H1 (cell line): ENCODE measurements around the gene NUP50. TPM values are rescaled to one million over a fixed set of nuclear protein-coding genes. Genes with fewer than 3 reads are reported as not detected.

Source experiments
- BRCA1 ChIP-seq: IDR thresholded peaks from 2 replicates; pipeline ENCODE4 v1.6.1; 2012; ENCODE audit warnings: low read depth, low read length, improper control_type of control experiment
- CEBPB ChIP-seq: IDR thresholded peaks from 2 replicates; pipeline ENCODE4 v1.6.1; 2012; ENCODE audit warnings: low read depth, low read length
- CTBP2 ChIP-seq: IDR thresholded peaks from 2 replicates; pipeline ENCODE4 v1.7.0; 2011; ENCODE audit warnings: borderline replicate concordance, mild to moderate bottlenecking, moderate library complexity, mixed read lengths, low read length; ENCODE audit not compliant: insufficient read depth, insufficient read length
- EP300 ChIP-seq, 2 experiments: IDR thresholded peaks; 1 replicate in 1 of 2; 2 replicates in 1 of 2; pipeline ENCODE4 v1.6.1; 2011 to 2012; ENCODE audit warnings: low read depth in 2 of 2, low read length in 2 of 2, mild to moderate bottlenecking in 2 of 2, borderline replicate concordance in 1 of 2, inconsistent platforms in 1 of 2, moderate library complexity in 1 of 2
- RFX5 ChIP-seq: IDR thresholded peaks from 2 replicates; pipeline ENCODE4 v1.6.1; 2011; ENCODE audit warnings: low read depth, low read length, improper control_type of control experiment, borderline replicate concordance
- SP1 ChIP-seq: IDR thresholded peaks from 2 replicates; pipeline ENCODE4 v1.6.1; 2011; ENCODE audit warnings: low read depth, low read length
- TBP ChIP-seq: IDR thresholded peaks from 2 replicates; pipeline ENCODE4 v1.6.1; 2011; ENCODE audit warnings: low read depth, low read length, improper control_type of control experiment
- TEAD4 ChIP-seq: IDR thresholded peaks from 2 replicates; pipeline ENCODE4 v1.6.1; 2012; ENCODE audit warnings: low read depth, low read length, inconsistent platforms, mixed read lengths
- polyA plus RNA-seq, 7 experiments: library from polyadenylated mRNA; depleted of rRNA in 3 of 7; stranded (reverse) in 5 of 7; unstranded in 2 of 7; fragments of >200 nt in 5 of 7; fragments of 200-250 nt in 2 of 7; gene quantifications; 1 replicate in 5 of 7; 2 replicates in 1 of 7; 4 replicates in 1 of 7; pipeline versions ENCODE4 v1.2.1 to v1.2.3, GENCODE V29; 2011 to 2013; ENCODE audit warnings: missing spikeins in 2 of 7, mixed read lengths in 2 of 7
- total RNA-seq: library from RNA; stranded (reverse); fragmentation: NEBNext Ultra II Directional; extraction: Animal tissue kit (Norgen Biotek cat#: 25700); gene quantifications from 2 replicates; pipeline ENCODE4 v1.2.1, GENCODE V29; 2021
- TF ChIP-seq, protein P1 (sequence below): fragments of 300-600 bp; sonication (generic); IDR thresholded peaks from 2 replicates; pipeline ENCODE4 v1.7.1; 2012; ENCODE audit warnings: low read length, moderate library complexity, mild to moderate bottlenecking, inconsistent platforms; ENCODE audit not compliant: insufficient replicate concordance

NUP50 gene
- total and polyA plus RNA-seq, 2 of the 8 experiments (the other 6 are each of a cell fraction or from before 2014, with no cell fraction given): 20.0 to 112 TPM

DNA sequence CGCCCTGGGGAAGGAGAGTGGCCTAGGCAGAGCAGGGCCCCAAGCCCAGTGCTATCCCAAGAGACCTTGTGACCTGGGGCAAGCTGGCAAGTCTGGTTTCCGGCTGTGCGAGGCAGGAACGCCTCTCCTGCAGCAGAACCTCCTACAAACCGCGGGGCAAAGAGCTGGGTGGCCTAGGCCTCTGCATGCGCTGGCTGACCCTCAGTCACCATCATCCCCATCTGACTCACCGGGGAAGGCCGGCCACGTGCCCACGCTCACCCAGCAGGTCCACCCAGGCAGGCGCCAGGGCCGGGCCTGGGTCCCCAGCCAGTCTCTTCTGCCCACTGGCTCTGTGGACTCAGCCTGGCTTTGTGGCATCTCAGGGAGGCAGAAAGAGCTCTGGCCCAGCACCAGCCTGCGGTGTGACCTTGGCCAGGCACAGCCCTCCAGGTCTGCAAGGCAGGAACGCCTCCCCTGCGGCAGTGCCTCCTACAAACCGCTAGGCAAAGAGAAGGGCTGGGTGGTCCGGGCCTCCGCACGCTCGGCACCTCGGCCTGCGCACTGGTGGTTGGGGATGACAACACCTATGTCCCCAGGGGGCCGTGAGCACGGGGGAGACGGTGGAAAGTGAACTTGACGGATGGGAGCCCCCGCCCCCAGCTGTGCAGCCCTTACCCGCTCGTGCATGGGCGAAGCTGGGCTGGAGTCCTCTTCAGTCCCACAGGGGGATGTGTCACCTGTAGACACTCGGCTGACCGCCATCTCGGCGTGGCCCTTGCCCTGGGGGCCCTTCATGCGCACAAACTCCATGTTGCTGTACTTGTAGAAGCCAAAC lies 38.8 kb downstream of the NUP50 start (continued):
- TF ChIP-seq, protein P1, sequence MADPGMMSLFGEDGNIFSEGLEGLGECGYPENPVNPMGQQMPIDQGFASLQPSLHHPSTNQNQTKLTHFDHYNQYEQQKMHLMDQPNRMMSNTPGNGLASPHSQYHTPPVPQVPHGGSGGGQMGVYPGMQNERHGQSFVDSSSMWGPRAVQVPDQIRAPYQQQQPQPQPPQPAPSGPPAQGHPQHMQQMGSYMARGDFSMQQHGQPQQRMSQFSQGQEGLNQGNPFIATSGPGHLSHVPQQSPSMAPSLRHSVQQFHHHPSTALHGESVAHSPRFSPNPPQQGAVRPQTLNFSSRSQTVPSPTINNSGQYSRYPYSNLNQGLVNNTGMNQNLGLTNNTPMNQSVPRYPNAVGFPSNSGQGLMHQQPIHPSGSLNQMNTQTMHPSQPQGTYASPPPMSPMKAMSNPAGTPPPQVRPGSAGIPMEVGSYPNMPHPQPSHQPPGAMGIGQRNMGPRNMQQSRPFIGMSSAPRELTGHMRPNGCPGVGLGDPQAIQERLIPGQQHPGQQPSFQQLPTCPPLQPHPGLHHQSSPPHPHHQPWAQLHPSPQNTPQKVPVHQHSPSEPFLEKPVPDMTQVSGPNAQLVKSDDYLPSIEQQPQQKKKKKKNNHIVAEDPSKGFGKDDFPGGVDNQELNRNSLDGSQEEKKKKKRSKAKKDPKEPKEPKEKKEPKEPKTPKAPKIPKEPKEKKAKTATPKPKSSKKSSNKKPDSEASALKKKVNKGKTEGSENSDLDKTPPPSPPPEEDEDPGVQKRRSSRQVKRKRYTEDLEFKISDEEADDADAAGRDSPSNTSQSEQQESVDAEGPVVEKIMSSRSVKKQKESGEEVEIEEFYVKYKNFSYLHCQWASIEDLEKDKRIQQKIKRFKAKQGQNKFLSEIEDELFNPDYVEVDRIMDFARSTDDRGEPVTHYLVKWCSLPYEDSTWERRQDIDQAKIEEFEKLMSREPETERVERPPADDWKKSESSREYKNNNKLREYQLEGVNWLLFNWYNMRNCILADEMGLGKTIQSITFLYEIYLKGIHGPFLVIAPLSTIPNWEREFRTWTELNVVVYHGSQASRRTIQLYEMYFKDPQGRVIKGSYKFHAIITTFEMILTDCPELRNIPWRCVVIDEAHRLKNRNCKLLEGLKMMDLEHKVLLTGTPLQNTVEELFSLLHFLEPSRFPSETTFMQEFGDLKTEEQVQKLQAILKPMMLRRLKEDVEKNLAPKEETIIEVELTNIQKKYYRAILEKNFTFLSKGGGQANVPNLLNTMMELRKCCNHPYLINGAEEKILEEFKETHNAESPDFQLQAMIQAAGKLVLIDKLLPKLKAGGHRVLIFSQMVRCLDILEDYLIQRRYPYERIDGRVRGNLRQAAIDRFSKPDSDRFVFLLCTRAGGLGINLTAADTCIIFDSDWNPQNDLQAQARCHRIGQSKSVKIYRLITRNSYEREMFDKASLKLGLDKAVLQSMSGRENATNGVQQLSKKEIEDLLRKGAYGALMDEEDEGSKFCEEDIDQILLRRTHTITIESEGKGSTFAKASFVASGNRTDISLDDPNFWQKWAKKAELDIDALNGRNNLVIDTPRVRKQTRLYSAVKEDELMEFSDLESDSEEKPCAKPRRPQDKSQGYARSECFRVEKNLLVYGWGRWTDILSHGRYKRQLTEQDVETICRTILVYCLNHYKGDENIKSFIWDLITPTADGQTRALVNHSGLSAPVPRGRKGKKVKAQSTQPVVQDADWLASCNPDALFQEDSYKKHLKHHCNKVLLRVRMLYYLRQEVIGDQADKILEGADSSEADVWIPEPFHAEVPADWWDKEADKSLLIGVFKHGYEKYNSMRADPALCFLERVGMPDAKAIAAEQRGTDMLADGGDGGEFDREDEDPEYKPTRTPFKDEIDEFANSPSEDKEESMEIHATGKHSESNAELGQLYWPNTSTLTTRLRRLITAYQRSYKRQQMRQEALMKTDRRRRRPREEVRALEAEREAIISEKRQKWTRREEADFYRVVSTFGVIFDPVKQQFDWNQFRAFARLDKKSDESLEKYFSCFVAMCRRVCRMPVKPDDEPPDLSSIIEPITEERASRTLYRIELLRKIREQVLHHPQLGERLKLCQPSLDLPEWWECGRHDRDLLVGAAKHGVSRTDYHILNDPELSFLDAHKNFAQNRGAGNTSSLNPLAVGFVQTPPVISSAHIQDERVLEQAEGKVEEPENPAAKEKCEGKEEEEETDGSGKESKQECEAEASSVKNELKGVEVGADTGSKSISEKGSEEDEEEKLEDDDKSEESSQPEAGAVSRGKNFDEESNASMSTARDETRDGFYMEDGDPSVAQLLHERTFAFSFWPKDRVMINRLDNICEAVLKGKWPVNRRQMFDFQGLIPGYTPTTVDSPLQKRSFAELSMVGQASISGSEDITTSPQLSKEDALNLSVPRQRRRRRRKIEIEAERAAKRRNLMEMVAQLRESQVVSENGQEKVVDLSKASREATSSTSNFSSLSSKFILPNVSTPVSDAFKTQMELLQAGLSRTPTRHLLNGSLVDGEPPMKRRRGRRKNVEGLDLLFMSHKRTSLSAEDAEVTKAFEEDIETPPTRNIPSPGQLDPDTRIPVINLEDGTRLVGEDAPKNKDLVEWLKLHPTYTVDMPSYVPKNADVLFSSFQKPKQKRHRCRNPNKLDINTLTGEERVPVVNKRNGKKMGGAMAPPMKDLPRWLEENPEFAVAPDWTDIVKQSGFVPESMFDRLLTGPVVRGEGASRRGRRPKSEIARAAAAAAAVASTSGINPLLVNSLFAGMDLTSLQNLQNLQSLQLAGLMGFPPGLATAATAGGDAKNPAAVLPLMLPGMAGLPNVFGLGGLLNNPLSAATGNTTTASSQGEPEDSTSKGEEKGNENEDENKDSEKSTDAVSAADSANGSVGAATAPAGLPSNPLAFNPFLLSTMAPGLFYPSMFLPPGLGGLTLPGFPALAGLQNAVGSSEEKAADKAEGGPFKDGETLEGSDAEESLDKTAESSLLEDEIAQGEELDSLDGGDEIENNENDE: no peak
- no peak for TF ChIP-seq SP1
- TF ChIP-seq BRCA1: no peak
- no peak for TF ChIP-seq CTBP2
- no peak for TF ChIP-seq CEBPB
- no peak for TF ChIP-seq EP300 (IDR thresholded peaks at IDR 0.05; ENCODE audit: borderline replicate concordance in 1 of 2, low read depth in 2 of 2, low read length in 2 of 2)
- TF ChIP-seq TBP: no peak
- no peak for TF ChIP-seq TEAD4
- TF ChIP-seq RFX5: no peak
